Measurements from ENCODE around the gene SLC13A3.

The SLC13A3 gene

DNA sequence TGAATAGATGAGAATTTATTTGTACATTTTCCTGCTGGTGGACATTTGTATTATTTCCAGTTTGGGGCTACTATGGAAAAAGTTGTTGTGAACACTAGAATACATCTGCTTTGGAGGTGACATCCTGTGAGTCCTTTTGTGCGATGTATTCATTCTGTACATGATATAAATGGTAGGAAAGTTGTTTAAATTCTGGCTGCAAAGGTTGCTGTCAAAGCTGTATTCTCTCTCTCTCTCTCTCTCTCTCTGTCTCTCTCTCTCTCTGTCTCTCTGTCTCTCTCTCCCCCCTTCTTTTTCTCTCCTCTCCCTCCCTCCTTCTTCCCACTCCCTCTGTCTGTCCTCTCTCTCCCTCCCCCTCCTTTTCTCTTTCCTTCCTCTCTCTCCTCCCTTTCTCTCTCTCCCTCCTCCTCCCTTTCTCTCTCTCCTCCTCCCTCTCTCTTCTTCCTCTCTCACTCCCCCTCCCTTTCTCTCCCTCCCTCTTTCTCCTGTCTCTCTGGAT, 25.3 kb downstream of the SLC13A3 start:
- no peak for DNase-seq (ENCODE audit: low read depth)
- TF ChIP-seq, protein P1, sequence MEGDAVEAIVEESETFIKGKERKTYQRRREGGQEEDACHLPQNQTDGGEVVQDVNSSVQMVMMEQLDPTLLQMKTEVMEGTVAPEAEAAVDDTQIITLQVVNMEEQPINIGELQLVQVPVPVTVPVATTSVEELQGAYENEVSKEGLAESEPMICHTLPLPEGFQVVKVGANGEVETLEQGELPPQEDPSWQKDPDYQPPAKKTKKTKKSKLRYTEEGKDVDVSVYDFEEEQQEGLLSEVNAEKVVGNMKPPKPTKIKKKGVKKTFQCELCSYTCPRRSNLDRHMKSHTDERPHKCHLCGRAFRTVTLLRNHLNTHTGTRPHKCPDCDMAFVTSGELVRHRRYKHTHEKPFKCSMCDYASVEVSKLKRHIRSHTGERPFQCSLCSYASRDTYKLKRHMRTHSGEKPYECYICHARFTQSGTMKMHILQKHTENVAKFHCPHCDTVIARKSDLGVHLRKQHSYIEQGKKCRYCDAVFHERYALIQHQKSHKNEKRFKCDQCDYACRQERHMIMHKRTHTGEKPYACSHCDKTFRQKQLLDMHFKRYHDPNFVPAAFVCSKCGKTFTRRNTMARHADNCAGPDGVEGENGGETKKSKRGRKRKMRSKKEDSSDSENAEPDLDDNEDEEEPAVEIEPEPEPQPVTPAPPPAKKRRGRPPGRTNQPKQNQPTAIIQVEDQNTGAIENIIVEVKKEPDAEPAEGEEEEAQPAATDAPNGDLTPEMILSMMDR (conservative IDR thresholded peaks at IDR 0.05; ENCODE audit: control insufficient read depth, insufficient read depth, low read depth, low read length): no peak
- H3K4me3 ChIP-seq (ENCODE audit: control insufficient read depth, low read depth, low read length): no peak overlapping the region

- no peak for DNase-seq (ENCODE audit: low read depth)
- no peak overlapping the region for H3K4me3 ChIP-seq (ENCODE audit: control insufficient read depth, low read depth, low read length)
- TF ChIP-seq, protein P1 (conservative IDR thresholded peaks at IDR 0.05; ENCODE audit: control insufficient read depth, insufficient read depth, low read depth, low read length): no peak
These were observed 26.3 kb downstream of the SLC13A3 start for GRCh38 chr20:46624946-46625345.

GRCh38 chr20:46622165-46622564, 29.1 kb downstream of the SLC13A3 start:
- TF ChIP-seq, protein P1 (conservative IDR thresholded peaks at IDR 0.05; ENCODE audit: control insufficient read depth, insufficient read depth, low read depth, low read length): no peak
- DNase-seq (ENCODE audit: low read depth): no peak
- H3K4me3 ChIP-seq (ENCODE audit: control insufficient read depth, low read depth, low read length): no peak overlapping the region

DNA sequence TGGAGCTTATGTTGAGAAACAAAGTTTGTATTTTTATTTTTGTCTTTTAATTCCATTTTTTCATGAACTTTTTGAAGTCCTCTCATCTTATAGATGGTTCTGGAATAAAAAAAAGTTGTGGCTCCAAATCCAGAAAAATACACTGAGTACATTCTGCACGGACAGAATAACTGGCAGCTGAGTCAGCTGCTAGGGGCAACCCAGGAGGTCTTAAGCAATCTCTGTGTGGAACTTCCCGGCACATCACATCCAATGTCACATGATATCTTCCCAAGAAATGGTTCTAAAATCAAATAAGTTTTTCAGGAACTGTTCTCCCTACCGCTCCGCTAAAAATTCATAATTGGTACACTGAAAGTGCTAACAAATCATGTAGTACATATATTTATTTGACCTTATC, 29.8 kb downstream of the SLC13A3 start:
- TF ChIP-seq, protein P1 (conservative IDR thresholded peaks at IDR 0.05; ENCODE audit: control insufficient read depth, insufficient read depth, low read depth, low read length): no peak
- peak; percentile 82 for DNase-seq (ENCODE audit: low read depth)
- H3K4me3 ChIP-seq (ENCODE audit: control insufficient read depth, low read depth, low read length): no peak overlapping the region

DNA sequence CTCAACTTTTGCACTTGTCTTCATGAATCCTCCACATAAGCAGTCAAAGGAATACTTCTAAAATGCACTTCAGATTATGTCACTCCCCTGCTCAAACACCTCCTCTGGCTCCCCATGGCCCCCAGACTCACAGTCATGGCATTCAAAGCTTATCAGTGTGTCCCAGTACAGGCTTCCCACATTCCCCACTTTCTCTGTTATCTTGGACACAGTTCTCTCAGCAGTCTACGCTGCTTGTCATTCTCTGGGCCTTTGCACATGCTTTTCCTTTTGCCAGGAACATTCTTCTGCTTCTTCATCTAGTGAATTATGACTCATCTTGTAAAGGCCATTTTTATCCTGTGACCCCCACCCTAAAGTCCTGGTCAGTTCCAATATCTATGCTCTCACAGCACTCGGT, 31.8 kb downstream of the SLC13A3 start:
- no peak overlapping the region for H3K4me3 ChIP-seq (ENCODE audit: control insufficient read depth, low read depth, low read length)
- peak; percentile 7 for DNase-seq (ENCODE audit: low read depth)
- TF ChIP-seq, protein P1 (conservative IDR thresholded peaks at IDR 0.05; ENCODE audit: control insufficient read depth, insufficient read depth, low read depth, low read length): no peak

DNA sequence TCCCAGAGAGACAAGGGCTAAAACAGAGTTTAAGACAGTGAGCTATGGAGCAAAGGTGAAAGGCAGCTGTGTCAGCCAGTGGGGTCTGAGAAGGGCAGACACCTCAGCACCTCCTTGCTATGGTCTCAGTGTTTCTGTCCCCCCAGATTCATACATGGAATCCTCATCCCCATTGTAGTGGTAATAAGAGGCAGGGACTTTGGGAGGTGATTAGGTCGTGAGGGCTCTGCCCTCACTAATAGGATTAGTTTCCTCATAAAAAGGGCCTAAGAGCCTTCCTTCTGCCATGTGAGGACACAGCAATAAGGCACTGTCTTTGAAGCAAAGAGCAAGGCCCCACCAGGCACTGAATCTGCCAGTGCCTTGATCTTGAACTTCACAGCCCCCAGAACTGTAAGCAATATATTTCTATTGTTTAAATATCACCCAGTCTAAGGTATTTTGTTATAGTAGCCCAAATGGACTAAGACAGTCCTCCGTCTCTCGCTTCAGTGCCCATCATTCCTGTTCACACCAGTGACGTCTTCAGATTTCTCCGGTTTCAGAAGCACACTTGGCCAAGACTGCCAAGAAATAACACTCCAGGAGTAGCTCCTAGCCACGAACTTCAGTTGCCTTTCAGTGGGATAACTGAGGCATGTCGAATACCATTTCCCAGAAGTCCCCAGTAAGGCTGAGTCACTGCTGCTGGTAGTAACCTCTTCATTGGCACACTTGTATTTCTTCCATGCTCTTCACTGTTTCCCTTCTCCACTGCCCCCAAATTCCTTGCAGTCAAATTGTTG, 32.8 kb downstream of the SLC13A3 start:
- TF ChIP-seq, protein P1 (conservative IDR thresholded peaks at IDR 0.05; ENCODE audit: control insufficient read depth, insufficient read depth, low read depth, low read length): no peak
- DNase-seq (ENCODE audit: low read depth): no peak
- no peak overlapping the region for H3K4me3 ChIP-seq (ENCODE audit: control insufficient read depth, low read depth, low read length)
